ENCODE data around the gene BIN1.

BIN1 gene

DNA sequence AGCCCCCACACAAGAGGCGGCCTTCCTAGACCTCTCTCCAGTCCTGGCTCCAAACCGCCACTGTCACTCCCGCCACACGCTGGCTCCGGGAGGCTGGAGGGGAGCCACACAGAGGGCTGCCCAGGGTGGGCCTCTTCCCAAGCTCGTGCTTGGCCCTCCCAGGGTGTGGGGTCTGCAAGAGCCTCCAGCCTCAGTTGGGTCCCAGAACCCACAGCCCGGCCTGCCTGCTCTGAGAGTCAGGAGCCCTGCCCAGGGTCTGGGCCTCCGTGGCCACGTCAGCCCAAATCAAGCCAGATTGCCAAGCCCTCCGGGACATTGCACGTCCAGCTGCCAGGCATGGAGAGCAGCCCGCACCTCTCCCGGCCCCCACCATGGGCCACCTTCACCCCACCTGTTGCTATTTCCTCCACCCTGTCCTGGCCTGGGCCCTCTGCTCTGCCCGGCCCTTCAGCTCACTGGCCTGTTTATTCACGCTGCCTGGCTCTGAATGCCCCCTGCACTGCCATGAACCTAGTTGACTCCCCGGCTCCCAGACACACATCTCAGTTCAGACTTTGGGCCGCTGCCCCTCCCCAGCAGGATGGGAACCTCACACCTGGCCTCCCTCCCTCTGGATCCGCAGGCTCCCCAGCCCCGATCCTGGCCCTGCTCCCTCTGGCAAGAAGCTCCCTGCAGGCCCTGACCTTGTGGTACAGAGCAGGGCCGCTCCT is 61.0 kb downstream of the BIN1 start:
- H3K27ac ChIP-seq, result no peak overlapping the region

DNA sequence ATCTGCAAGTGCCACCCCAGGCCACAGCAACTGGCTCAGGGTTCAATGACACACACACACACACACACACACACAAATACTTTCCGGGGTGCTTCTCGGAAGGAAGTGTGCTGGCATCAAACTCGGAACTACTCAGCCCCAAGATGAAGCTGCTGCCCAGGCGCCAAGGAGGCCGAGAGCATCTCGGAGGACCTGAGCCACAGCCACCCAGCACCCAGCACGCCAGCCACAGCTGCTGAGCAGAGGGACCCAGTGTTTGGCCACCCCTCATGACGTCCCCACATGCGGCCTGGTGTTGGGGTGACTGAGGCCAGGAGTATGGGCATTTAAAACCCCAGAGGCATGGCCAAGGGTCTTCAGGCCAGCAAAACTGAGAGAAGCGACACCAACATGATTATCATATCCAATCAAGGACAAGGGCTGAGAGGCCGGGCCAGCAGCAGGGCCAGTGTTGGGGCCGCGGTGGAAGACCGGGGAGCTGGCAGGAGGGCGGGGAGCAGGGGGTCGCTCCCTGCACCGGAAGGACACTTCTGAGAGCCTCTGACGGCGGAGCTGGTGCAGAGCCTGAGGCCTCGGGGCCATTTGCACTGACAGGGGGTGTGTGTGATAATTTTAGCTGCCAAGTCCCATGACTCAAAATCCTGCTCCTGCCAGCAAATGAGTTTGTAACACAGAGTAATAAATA is 61.8 kb downstream of the BIN1 start:
- H3K27ac ChIP-seq, result no peak overlapping the region
- TF ChIP-seq, protein P1, sequence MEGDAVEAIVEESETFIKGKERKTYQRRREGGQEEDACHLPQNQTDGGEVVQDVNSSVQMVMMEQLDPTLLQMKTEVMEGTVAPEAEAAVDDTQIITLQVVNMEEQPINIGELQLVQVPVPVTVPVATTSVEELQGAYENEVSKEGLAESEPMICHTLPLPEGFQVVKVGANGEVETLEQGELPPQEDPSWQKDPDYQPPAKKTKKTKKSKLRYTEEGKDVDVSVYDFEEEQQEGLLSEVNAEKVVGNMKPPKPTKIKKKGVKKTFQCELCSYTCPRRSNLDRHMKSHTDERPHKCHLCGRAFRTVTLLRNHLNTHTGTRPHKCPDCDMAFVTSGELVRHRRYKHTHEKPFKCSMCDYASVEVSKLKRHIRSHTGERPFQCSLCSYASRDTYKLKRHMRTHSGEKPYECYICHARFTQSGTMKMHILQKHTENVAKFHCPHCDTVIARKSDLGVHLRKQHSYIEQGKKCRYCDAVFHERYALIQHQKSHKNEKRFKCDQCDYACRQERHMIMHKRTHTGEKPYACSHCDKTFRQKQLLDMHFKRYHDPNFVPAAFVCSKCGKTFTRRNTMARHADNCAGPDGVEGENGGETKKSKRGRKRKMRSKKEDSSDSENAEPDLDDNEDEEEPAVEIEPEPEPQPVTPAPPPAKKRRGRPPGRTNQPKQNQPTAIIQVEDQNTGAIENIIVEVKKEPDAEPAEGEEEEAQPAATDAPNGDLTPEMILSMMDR (conservative IDR thresholded peaks at IDR 0.05), result no peak

More for the DNA sequence above, 61.0 kb downstream of the BIN1 start:
- TF ChIP-seq, protein P1 (conservative IDR thresholded peaks at IDR 0.05), result no peak

DNA sequence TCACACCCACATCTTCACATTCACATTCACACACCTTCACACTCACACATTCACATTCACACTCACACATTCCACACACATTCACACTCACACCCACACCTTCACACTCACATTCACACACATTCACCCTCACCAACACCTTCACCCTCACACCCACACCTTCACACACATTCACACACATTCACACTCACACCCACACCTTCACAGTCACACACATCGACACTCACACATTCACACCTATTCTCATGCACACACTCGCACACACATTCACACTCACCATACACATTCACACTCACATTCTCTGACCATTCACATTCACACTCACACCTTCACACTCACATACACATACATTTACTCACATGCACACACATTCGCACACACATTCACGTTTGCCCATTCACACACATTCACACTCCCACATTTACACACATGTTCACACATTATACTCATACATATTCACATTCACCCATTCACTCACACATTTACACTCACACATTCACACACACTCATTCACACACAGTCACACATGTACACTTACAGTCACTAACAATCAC is 62.7 kb downstream of the BIN1 start:
- TF ChIP-seq, protein P1 (conservative IDR thresholded peaks at IDR 0.05), result no peak
- H3K27ac ChIP-seq, result no peak overlapping the region

DNA sequence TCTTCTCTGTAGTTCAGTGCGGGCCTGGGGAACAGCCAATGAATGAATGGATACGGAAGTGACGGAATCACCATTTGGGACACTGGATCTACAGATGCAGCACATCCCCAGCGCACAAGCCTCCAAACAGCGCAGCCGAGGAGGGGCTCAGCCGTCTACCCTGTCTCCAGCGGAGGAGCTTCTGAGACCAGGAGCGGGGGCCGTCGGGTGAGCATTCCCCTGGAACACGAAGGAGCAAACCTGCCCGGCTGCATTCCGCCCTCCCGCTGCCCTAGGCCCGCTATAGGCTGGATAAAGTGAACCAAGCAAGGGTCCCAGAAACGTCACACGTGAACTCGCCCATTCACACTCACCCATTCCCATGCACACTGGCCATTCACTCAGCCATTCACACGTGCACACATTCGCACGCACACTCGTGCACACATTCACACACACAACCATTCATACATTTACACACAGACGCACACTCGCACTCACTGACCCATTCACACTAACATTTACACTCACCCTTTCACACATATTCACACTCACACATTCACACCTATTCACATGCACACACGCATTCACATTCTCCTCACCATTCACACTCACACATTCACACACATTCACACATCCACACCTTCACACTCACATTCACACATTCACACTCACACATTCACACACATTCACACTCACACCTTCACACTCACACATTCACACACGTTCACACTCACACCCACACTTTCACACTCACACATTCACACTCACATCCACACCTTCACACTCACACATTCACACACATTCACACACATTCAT is 63.4 kb downstream of the BIN1 start:
- TF ChIP-seq, protein P1 (conservative IDR thresholded peaks at IDR 0.05), result no peak
- H3K27ac ChIP-seq, result no peak overlapping the region

DNA sequence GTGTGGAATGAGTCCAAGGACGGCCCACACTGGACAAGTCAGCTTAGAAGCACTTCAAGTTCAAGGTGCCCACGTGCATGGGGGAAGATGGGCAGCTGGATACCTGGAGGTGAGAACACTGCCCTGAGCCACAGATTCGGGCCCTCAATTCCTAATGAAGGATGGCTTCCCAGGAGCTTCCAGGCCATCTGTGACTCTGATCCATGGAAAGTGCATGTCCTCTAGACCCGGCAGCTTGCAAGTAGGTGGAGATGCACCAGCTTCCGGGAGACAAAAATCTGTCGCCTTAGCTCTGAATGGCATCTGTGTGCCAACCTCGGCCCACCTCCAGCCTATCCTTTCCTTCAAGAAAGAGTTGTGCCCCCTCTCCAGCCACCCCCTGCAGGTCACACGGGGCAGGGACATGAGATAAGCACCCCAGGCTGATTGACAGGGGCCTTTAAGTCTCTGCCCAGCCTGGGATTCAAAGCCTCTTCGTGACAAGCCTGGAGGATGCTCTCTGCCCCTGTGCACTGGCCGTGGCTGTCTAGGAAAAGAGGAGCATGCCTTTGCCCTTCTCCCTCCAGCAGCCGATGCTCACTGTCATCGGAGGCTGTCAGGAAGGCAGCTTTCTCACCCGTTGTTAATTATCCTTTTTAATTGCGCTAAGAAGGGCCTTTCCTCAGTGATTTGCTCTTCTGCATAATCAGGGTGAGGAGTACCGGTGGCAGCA is 65.5 kb downstream of the BIN1 start:
- no peak overlapping the region for H3K27ac ChIP-seq
- TF ChIP-seq, protein P1 (conservative IDR thresholded peaks at IDR 0.05), result no peak

DNA sequence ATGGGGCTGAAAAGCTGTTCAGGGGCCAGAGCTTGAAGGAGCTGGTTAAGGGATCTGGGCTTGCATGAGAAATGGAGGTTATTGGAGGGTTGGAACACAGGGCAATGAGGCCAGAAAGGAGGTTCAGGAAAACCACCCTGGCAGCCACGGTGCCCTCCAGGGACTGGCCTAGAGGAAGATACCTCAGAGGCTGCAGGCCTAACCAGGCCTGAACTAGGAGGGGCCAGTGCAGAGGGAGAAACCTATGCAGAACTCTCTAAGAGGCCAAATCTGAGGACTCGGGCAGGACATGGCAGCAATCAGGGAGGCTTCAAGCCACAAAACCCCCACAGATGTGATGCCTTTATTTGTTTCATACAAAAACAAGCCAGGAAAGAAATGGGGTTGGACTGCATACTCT is 66.8 kb downstream of the BIN1 start:
- TF ChIP-seq, protein P1 (conservative IDR thresholded peaks at IDR 0.05), result no peak
- H3K27ac ChIP-seq, result no peak overlapping the region

All from VCaP (cell line).